ENCODE results near the gene AKAP1. TPM values are rescaled to one million over a fixed set of nuclear protein-coding genes. Genes with fewer than 3 reads are reported as not detected.
A peak's percentile ranks its signal among the peaks of the same experiment; 100 is the strongest.

The AKAP1 gene
- total RNA-seq, 1 experiment from 2014 or later: 3.4 TPM

GRCh38 chr17:57135026-57135788, 50.2 kb downstream of the AKAP1 start:
- H3K4me3 ChIP-seq: no peak overlapping the region

GRCh38 chr17:57135789-57136291, 50.8 kb downstream of the AKAP1 start:
- no peak overlapping the region for H3K4me3 ChIP-seq
- no peaks in the 10 kb centered on the region for H3K9me3 ChIP-seq
- H3K36me3 ChIP-seq: no peaks in the 10 kb centered on the region
- no peak for DNase-seq
- H3K27me3 ChIP-seq: no peaks in the 10 kb centered on the region

More at GRCh38 chr17:57135026-57135788, 50.2 kb downstream of the AKAP1 start:
- Histone ChIP-seq H3K9me3 (no peaks in the 10 kb centered on the region), H3K36me3 (no peaks in the 10 kb centered on the region), H3K27me3 (no peaks in the 10 kb centered on the region)
- DNase-seq: no peak

GRCh38 chr17:57136355-57136754, 51.3 kb downstream of the AKAP1 start:
- DNase-seq: no peak
- no peaks in the 10 kb centered on the region for H3K36me3 ChIP-seq
- no peaks in the 10 kb centered on the region for H3K27me3 ChIP-seq
- H3K4me3 ChIP-seq: no peak overlapping the region
- H3K9me3 ChIP-seq: no peaks in the 10 kb centered on the region

GRCh38 chr17:57138030-57138911, 53.2 kb downstream of the AKAP1 start:
- Histone ChIP-seq H3K9me3 (no peaks in the 10 kb centered on the region), H3K27me3 (no peaks in the 10 kb centered on the region), H3K4me3 (no peak overlapping the region), H3K36me3 (no peaks in the 10 kb centered on the region)
- DNase-seq: no peak

- Histone ChIP-seq H3K36me3 (no peaks in the 10 kb centered on the region), H3K9me3 (no peaks in the 10 kb centered on the region), H3K4me3 (no peak overlapping the region), H3K27me3 (no peaks in the 10 kb centered on the region)
- no peak for DNase-seq
These were observed 54.0 kb downstream of the AKAP1 start for GRCh38 chr17:57138956-57139576.

GRCh38 chr17:57140316-57140715, 55.3 kb downstream of the AKAP1 start:
- Histone ChIP-seq H3K36me3 (no peaks in the 10 kb centered on the region), H3K4me3 (no peak overlapping the region), H3K27me3 (no peaks in the 10 kb centered on the region), H3K9me3 (no peaks in the 10 kb centered on the region)
- DNase-seq: no peak

GRCh38 chr17:57142925-57143324, 57.9 kb downstream of the AKAP1 start:
- peak; percentile 31 for DNase-seq
- no peak overlapping the region for H3K4me3 ChIP-seq

GRCh38 chr17:57143361-57143760, 58.3 kb downstream of the AKAP1 start:
- DNase-seq: no peak
- Histone ChIP-seq H3K4me3 (no peak overlapping the region), H3K27me3 (no peaks in the 10 kb centered on the region), H3K36me3 (no peaks in the 10 kb centered on the region), H3K9me3 (no peaks in the 10 kb centered on the region)

More at GRCh38 chr17:57142925-57143324, 57.9 kb downstream of the AKAP1 start:
- no peaks in the 10 kb centered on the region for H3K27me3 ChIP-seq
- H3K36me3 ChIP-seq: no peaks in the 10 kb centered on the region
- H3K9me3 ChIP-seq: no peaks in the 10 kb centered on the region

- Histone ChIP-seq H3K27me3 (no peaks in the 10 kb centered on the region), H3K9me3 (no peaks in the 10 kb centered on the region), H3K4me3 (no peak overlapping the region), H3K36me3 (no peaks in the 10 kb centered on the region)
- DNase-seq: no peak
These were observed 58.9 kb downstream of the AKAP1 start for GRCh38 chr17:57143919-57144318.

- DNase-seq: no peak
- Histone ChIP-seq H3K4me3 (no peak overlapping the region), H3K36me3 (no peaks in the 10 kb centered on the region), H3K27me3 (no peaks in the 10 kb centered on the region), H3K9me3 (no peaks in the 10 kb centered on the region)
These were observed 59.5 kb downstream of the AKAP1 start for GRCh38 chr17:57144567-57144966.

GRCh38 chr17:57145347-57145746, 60.3 kb downstream of the AKAP1 start:
- no peaks in the 10 kb centered on the region for H3K36me3 ChIP-seq
- no peaks in the 10 kb centered on the region for H3K9me3 ChIP-seq
- no peak overlapping the region for H3K4me3 ChIP-seq
- no peak for DNase-seq
- no peaks in the 10 kb centered on the region for H3K27me3 ChIP-seq

GRCh38 chr17:57146273-57146672, 61.2 kb downstream of the AKAP1 start:
- Histone ChIP-seq H3K36me3 (no peaks in the 10 kb centered on the region), H3K27me3 (no peaks in the 10 kb centered on the region), H3K9me3 (no peaks in the 10 kb centered on the region), H3K4me3 (no peak overlapping the region)
- DNase-seq: no peak

GRCh38 chr17:57151798-57152197, 66.8 kb downstream of the AKAP1 start:
- no peaks in the 10 kb centered on the region for H3K36me3 ChIP-seq
- no peaks in the 10 kb centered on the region for H3K27me3 ChIP-seq
- no peak for DNase-seq
- H3K9me3 ChIP-seq: no peaks in the 10 kb centered on the region
- no peak overlapping the region for H3K4me3 ChIP-seq

- H3K36me3 ChIP-seq: no peaks in the 10 kb centered on the region
- H3K27me3 ChIP-seq: no peaks in the 10 kb centered on the region
- no peak overlapping the region for H3K4me3 ChIP-seq
- H3K9me3 ChIP-seq: no peaks in the 10 kb centered on the region
- DNase-seq: no peak
These were observed 68.0 kb downstream of the AKAP1 start for GRCh38 chr17:57152967-57153528.

- H3K36me3 ChIP-seq: no peaks in the 10 kb centered on the region
- no peak overlapping the region for H3K4me3 ChIP-seq
- H3K27me3 ChIP-seq: no peaks in the 10 kb centered on the region
- H3K9me3 ChIP-seq: no peaks in the 10 kb centered on the region
- no peak for DNase-seq
These were observed 69.9 kb downstream of the AKAP1 start for GRCh38 chr17:57154921-57155320.

- DNase-seq: no peak
- H3K27me3 ChIP-seq: no peaks in the 10 kb centered on the region
- no peaks in the 10 kb centered on the region for H3K9me3 ChIP-seq
- H3K4me3 ChIP-seq: no peak overlapping the region
- no peaks in the 10 kb centered on the region for H3K36me3 ChIP-seq
These were observed 73.3 kb downstream of the AKAP1 start for GRCh38 chr17:57158325-57158724.

GRCh38 chr17:57158795-57159194, 73.7 kb downstream of the AKAP1 start:
- no peaks in the 10 kb centered on the region for H3K36me3 ChIP-seq
- no peak overlapping the region for H3K4me3 ChIP-seq
- no peak for DNase-seq
- no peaks in the 10 kb centered on the region for H3K9me3 ChIP-seq
- H3K27me3 ChIP-seq: no peaks in the 10 kb centered on the region
